ENCODE results near the gene BICRAL.
"Not testable (repeated sequence)": the region's sequence is repeated elsewhere in the genome, so short reads cannot be mapped to it uniquely, and the experiment has no call there.

Gene BICRAL

GRCh38 chr6:42781796-42782688 lies at the start of gene BICRAL:
TSS of gene BICRAL (plus strand) at chr6:42782052. CDS start at chr6:42822023, 39,971 bp downstream.
- DNase-seq = peak; percentile 43

- not testable (repeated sequence) for DNase-seq
Measured at GRCh38 chr6:42733867-42734481, 47.9 kb upstream of the BICRAL start.

GRCh38 chr6:42735976-42736375 lies 45.9 kb upstream of the BICRAL start:
- no peak for DNase-seq

GRCh38 chr6:42740725-42741124 lies 41.1 kb upstream of the BICRAL start:
- DNase-seq = no peak

- peak; percentile 86 for DNase-seq
Measured at GRCh38 chr6:42742116-42742894, 39.5 kb upstream of the BICRAL start.

- DNase-seq = no peak
Measured at GRCh38 chr6:42744351-42744893, 37.4 kb upstream of the BICRAL start.

- peak; percentile 3 for DNase-seq
Measured at GRCh38 chr6:42745083-42745639, 36.7 kb upstream of the BICRAL start.

GRCh38 chr6:42745640-42746462 lies 36.0 kb upstream of the BICRAL start, which contains the start of gene TBCC:
TSS of gene TBCC (minus strand) at chr6:42746103. CDS start at chr6:42746073, 30 bp downstream.
- peak; percentile 97 for DNase-seq

GRCh38 chr6:42746463-42747391 lies 35.1 kb upstream of the BICRAL start:
- DNase-seq = peak; percentile 77

GRCh38 chr6:42748203-42748898 lies 33.5 kb upstream of the BICRAL start:
- no peak for DNase-seq

- no peak for DNase-seq
Measured at GRCh38 chr6:42751055-42751454, 30.8 kb upstream of the BICRAL start.

GRCh38 chr6:42754759-42755158 lies 27.1 kb upstream of the BICRAL start:
- DNase-seq = no peak

GRCh38 chr6:42756722-42757121 lies 25.1 kb upstream of the BICRAL start:
- no peak for DNase-seq

GRCh38 chr6:42758756-42759430 lies 23.0 kb upstream of the BICRAL start:
- no peak for DNase-seq

GRCh38 chr6:42761287-42762067 lies 20.4 kb upstream of the BICRAL start:
- no peak for DNase-seq

- no peak for DNase-seq
Measured at GRCh38 chr6:42762426-42762859, 19.4 kb upstream of the BICRAL start.

GRCh38 chr6:42762950-42763349 lies 18.9 kb upstream of the BICRAL start:
- no peak for DNase-seq

GRCh38 chr6:42764911-42765648 lies 16.8 kb upstream of the BICRAL start:
- no peak for DNase-seq

All from DMS153 (cell line).